Liver (tissue), 9 donors: Measurements from ENCODE around the gene RAB31. TPM values are rescaled to one million over a fixed set of nuclear protein-coding genes. Genes with fewer than 3 reads are reported as not detected.

ENCODE experiments used
- DNase-seq: peaks from one replicate; pipeline ENCODE4 v3.0.0-alpha.2; 2017; ENCODE audit warnings: low spot score
- H3K27ac ChIP-seq, 2 donors: one replicate each; pipeline ENCODE4 v1.7.0; 2013; ENCODE audit warnings: inconsistent platforms in 2 of 2, low read length in 2 of 2, control low read depth in 1 of 2, low read depth in 1 of 2, mild to moderate bottlenecking in 1 of 2
- H3K27me3 ChIP-seq, 4 donors: one replicate each; pipeline versions ENCODE4 v1.6.1 to v1.7.0; 2013; ENCODE audit warnings: low read length in 3 of 4, inconsistent platforms in 1 of 4, mild to moderate bottlenecking in 1 of 4, moderate library complexity in 1 of 4; ENCODE audit not compliant: control insufficient read depth in 4 of 4, insufficient read depth in 4 of 4
- H3K36me3 ChIP-seq, 4 donors: one replicate each; pipeline versions ENCODE4 v1.6.1 to v1.7.0; 2013; ENCODE audit warnings: low read length in 3 of 4, mild to moderate bottlenecking in 3 of 4, low read depth in 1 of 4, moderate library complexity in 1 of 4; ENCODE audit not compliant: control insufficient read depth in 4 of 4, insufficient read depth in 3 of 4
- H3K4me1 ChIP-seq, 4 donors: one replicate each; pipeline versions ENCODE4 v1.6.1 to v1.7.0; 2013; ENCODE audit warnings: low read length in 3 of 4, mild to moderate bottlenecking in 3 of 4, moderate library complexity in 1 of 4; ENCODE audit not compliant: control insufficient read depth in 4 of 4, insufficient read depth in 4 of 4
- H3K4me3 ChIP-seq, 3 donors: one replicate each; pipeline versions ENCODE4 v1.6.1 to v1.7.0; 2013; ENCODE audit warnings: low read length in 3 of 3, control low read depth in 1 of 3, low read depth in 1 of 3, mild to moderate bottlenecking in 1 of 3
- H3K9ac ChIP-seq, 2 donors: one replicate each; pipeline ENCODE4 v1.7.0; 2013; ENCODE audit warnings: low read length in 2 of 2, mild to moderate bottlenecking in 2 of 2, moderate library complexity in 2 of 2, control low read depth in 1 of 2, low read depth in 1 of 2
- H3K9me3 ChIP-seq, 4 donors: one replicate each; pipeline versions ENCODE4 v1.6.1 to v1.7.0; 2013; ENCODE audit warnings: low read length in 3 of 4; ENCODE audit not compliant: control insufficient read depth in 4 of 4
- FOXA1 ChIP-seq: IDR thresholded peaks from 2 replicates; pipeline ENCODE4 v1.6.1; 2016; ENCODE audit warnings: antibody characterized with exemption
- GABPA ChIP-seq, 2 donors: IDR thresholded peaks in 1 of 2; conservative IDR thresholded peaks in 1 of 2; 2 replicates each; pipeline ENCODE4 v1.6.1; 2016; ENCODE audit warnings: antibody characterized with exemption in 2 of 2, mild to moderate bottlenecking in 1 of 2, moderate library complexity in 1 of 2
- HNF4G ChIP-seq: IDR thresholded peaks from 2 replicates; pipeline ENCODE4 v1.6.1; 2016; ENCODE audit warnings: antibody characterized with exemption
- JUND ChIP-seq, 2 donors: IDR thresholded peaks; 2 replicates each; pipeline ENCODE4 v1.6.1; 2016; ENCODE audit warnings: antibody characterized with exemption in 2 of 2
- MAX ChIP-seq: IDR thresholded peaks from 2 replicates; pipeline ENCODE4 v1.6.1; 2016; ENCODE audit warnings: antibody characterized with exemption
- NR2F2 ChIP-seq: IDR thresholded peaks from 2 replicates; pipeline ENCODE4 v1.6.1; 2016; ENCODE audit warnings: antibody characterized with exemption
- RAD21 ChIP-seq, 2 donors: IDR thresholded peaks; 2 replicates each; pipeline ENCODE4 v1.6.1; 2016; ENCODE audit warnings: antibody characterized with exemption in 2 of 2, mild to moderate bottlenecking in 2 of 2
- REST ChIP-seq: IDR thresholded peaks from 2 replicates; pipeline ENCODE4 v1.6.1; 2016; ENCODE audit warnings: antibody characterized with exemption, mild to moderate bottlenecking
- RXRA ChIP-seq, 2 donors: IDR thresholded peaks; 2 replicates each; pipeline ENCODE4 v1.6.1; 2017 to 2018; ENCODE audit warnings: antibody characterized with exemption in 2 of 2, mild to moderate bottlenecking in 1 of 2
- SP1 ChIP-seq: IDR thresholded peaks from 2 replicates; pipeline ENCODE4 v1.6.1; 2018; ENCODE audit warnings: antibody characterized with exemption, mild to moderate bottlenecking
- YY1 ChIP-seq: IDR thresholded peaks from 2 replicates; pipeline ENCODE4 v1.6.1; 2016; ENCODE audit warnings: antibody characterized with exemption, mild to moderate bottlenecking
- WGBS: extraction: QIAGEN DNeasy Blood & Tissue Kit; methylation state at CpG from one replicate; pipeline ENCODE4 v1.1.7; 2013; 5-methylcytosine and 5-hydroxymethylcytosine counted together
- polyA plus RNA-seq, 2 donors: library from polyadenylated mRNA; stranded (reverse) in 1 of 2; unstranded in 1 of 2; fragments of 200-250 nt in 1 of 2; fragments of >200 nt in 1 of 2; fragmentation: Nextera tagmentation in 1 of 2; extraction: Ambion mirVana in 1 of 2; gene quantifications; one replicate each; pipeline versions ENCODE4 v1.2.1 to v1.2.3, GENCODE V29; 2013 to 2015
- total RNA-seq, 2 donors: library from RNA; depleted of rRNA; stranded (reverse); fragments of >200 nt; gene quantifications; one replicate each; pipeline ENCODE4 v1.2.3, GENCODE V29; 2014
- TF ChIP-seq, protein P1 (sequence below): IDR thresholded peaks from 2 replicates; pipeline ENCODE4 v1.6.1; 2016; ENCODE audit warnings: antibody characterized with exemption
- TF ChIP-seq, protein P2 (sequence below): IDR thresholded peaks from 2 replicates; pipeline ENCODE4 v1.6.1; 2016; ENCODE audit warnings: antibody characterized with exemption
- donor health status: healthy.
- donor health status: healthy.
- donor health status: healthy.
- donor health status: healthy.
- donor health status: healthy.

Gene RAB31
- total and polyA plus RNA-seq, 4 donors = 3.6 to 12.8 (median 9.7) TPM

GRCh38 chr18:9876867-9877654 is 169.0 kb downstream of the RAB31 start:
- Histone ChIP-seq H3K36me3 (no peaks in the 10 kb centered on the region), H3K27ac (peak overlapping the region; percentile 12 to 37), H3K4me1 (no peaks in the 10 kb centered on the region), H3K9ac (peak overlapping the region in 1 of 2 donors; percentile 31), H3K9me3 (no peaks in the 10 kb centered on the region), H3K4me3 (no peak overlapping the region), H3K27me3 (no peaks in the 10 kb centered on the region)
- TF ChIP-seq SP1 (peak; percentile 14), RAD21 (IDR thresholded peaks at IDR 0.05) (peak in 1 of 2 donors; percentile 23), MAX (peak; percentile 16), YY1 (peak; percentile 62), NR2F2 (no peak)
- DNase-seq = no peak
- 38% methylated on average over 9 of the region's 9 CpGs for WGBS

- H3K9ac ChIP-seq = no peak overlapping the region
- H3K4me3 ChIP-seq = no peak overlapping the region
- no peaks in the 10 kb centered on the region for H3K9me3 ChIP-seq
- H3K4me1 ChIP-seq = no peaks in the 10 kb centered on the region
- no peak for DNase-seq
- no peaks in the 10 kb centered on the region for H3K27me3 ChIP-seq
- H3K27ac ChIP-seq = no peak overlapping the region
- no peak for TF ChIP-seq RXRA (IDR thresholded peaks at IDR 0.05)
- no peak for TF ChIP-seq MAX
- TF ChIP-seq JUND (IDR thresholded peaks at IDR 0.05) = no peak
- TF ChIP-seq, protein P1, sequence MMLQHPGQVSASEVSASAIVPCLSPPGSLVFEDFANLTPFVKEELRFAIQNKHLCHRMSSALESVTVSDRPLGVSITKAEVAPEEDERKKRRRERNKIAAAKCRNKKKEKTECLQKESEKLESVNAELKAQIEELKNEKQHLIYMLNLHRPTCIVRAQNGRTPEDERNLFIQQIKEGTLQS = no peak
- TF ChIP-seq GABPA (IDR thresholded peaks at IDR 0.05 in 1 of 2, conservative IDR thresholded peaks at IDR 0.05 in 1 of 2) = no peak
- no peaks in the 10 kb centered on the region for H3K36me3 ChIP-seq
Observed at GRCh38 chr18:9877655-9878014, 169.5 kb downstream of the RAB31 start.

- Histone ChIP-seq H3K27me3 (no peaks in the 10 kb centered on the region), H3K9ac (no peak overlapping the region), H3K27ac (no peak overlapping the region), H3K9me3 (no peaks in the 10 kb centered on the region), H3K4me1 (no peaks in the 10 kb centered on the region), H3K4me3 (no peak overlapping the region), H3K36me3 (no peaks in the 10 kb centered on the region)
- no peak for TF ChIP-seq GABPA (IDR thresholded peaks at IDR 0.05 in 1 of 2, conservative IDR thresholded peaks at IDR 0.05 in 1 of 2)
- no peak for TF ChIP-seq RAD21 (IDR thresholded peaks at IDR 0.05)
- TF ChIP-seq REST = no peak
- TF ChIP-seq, protein P2, sequence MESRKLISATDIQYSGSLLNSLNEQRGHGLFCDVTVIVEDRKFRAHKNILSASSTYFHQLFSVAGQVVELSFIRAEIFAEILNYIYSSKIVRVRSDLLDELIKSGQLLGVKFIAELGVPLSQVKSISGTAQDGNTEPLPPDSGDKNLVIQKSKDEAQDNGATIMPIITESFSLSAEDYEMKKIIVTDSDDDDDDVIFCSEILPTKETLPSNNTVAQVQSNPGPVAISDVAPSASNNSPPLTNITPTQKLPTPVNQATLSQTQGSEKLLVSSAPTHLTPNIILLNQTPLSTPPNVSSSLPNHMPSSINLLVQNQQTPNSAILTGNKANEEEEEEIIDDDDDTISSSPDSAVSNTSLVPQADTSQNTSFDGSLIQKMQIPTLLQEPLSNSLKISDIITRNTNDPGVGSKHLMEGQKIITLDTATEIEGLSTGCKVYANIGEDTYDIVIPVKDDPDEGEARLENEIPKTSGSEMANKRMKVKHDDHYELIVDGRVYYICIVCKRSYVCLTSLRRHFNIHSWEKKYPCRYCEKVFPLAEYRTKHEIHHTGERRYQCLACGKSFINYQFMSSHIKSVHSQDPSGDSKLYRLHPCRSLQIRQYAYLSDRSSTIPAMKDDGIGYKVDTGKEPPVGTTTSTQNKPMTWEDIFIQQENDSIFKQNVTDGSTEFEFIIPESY = no peak
- TF ChIP-seq HNF4G = no peak
- TF ChIP-seq FOXA1 = no peak
- WGBS = 94% methylated on average over 1 of the region's 1 CpG
- no peak for DNase-seq
Observed at GRCh38 chr18:9878095-9878494, 170.0 kb downstream of the RAB31 start.
